ENCODE data around the gene CSK.

GRCh38 chr15:74775132-74775562, 6.7 kb upstream of the CSK start:
- TF ChIP-seq, protein P1, sequence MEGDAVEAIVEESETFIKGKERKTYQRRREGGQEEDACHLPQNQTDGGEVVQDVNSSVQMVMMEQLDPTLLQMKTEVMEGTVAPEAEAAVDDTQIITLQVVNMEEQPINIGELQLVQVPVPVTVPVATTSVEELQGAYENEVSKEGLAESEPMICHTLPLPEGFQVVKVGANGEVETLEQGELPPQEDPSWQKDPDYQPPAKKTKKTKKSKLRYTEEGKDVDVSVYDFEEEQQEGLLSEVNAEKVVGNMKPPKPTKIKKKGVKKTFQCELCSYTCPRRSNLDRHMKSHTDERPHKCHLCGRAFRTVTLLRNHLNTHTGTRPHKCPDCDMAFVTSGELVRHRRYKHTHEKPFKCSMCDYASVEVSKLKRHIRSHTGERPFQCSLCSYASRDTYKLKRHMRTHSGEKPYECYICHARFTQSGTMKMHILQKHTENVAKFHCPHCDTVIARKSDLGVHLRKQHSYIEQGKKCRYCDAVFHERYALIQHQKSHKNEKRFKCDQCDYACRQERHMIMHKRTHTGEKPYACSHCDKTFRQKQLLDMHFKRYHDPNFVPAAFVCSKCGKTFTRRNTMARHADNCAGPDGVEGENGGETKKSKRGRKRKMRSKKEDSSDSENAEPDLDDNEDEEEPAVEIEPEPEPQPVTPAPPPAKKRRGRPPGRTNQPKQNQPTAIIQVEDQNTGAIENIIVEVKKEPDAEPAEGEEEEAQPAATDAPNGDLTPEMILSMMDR (conservative IDR thresholded peaks at IDR 0.05; ENCODE audit: low read depth, low read length): no peak
- no peak for TF ChIP-seq EZH2 (IDR thresholded peaks at IDR 0.05; ENCODE audit: borderline replicate concordance, low read depth, low read length, poor library complexity, severe bottlenecking)
